ENCODE data around the gene SPOP.
A peak's percentile ranks its signal among the peaks of the same experiment; 100 is the strongest.
"Not testable (repeated sequence)": the region's sequence is repeated elsewhere in the genome, so short reads cannot be mapped to it uniquely, and the experiment has no call there.

SPOP gene

GRCh38 chr17:49677933-49678847, at the start of gene SPOP:
Gene SPOP (minus strand): TSS chr17:49678097. CDS start chr17:49622810, 55,287 bp downstream.
- peak; percentile 99 for DNase-seq

- no peak for DNase-seq
These were observed 49.5 kb upstream of the SPOP start for GRCh38 chr17:49727380-49727779.

GRCh38 chr17:49725452-49726130, 47.7 kb upstream of the SPOP start:
- DNase-seq = no peak

GRCh38 chr17:49724552-49724951, 46.7 kb upstream of the SPOP start:
- DNase-seq = not testable (repeated sequence)

- no peak for DNase-seq
These were observed 45.5 kb upstream of the SPOP start for GRCh38 chr17:49723423-49723822.

GRCh38 chr17:49722066-49722465, 44.2 kb upstream of the SPOP start:
- no peak for DNase-seq

GRCh38 chr17:49717371-49717861, 39.5 kb upstream of the SPOP start:
- no peak for DNase-seq

GRCh38 chr17:49716668-49717364, 38.9 kb upstream of the SPOP start:
- no peak for DNase-seq

GRCh38 chr17:49715717-49716279, 37.9 kb upstream of the SPOP start:
- no peak for DNase-seq

- no peak for DNase-seq
These were observed 37.3 kb upstream of the SPOP start for GRCh38 chr17:49715216-49715615.

- no peak for DNase-seq
These were observed 30.8 kb upstream of the SPOP start for GRCh38 chr17:49708515-49709183.

GRCh38 chr17:49707608-49708514, 30.0 kb upstream of the SPOP start, which contains the start of gene SLC35B1:
Gene SLC35B1 (minus strand): TSS chr17:49707964. CDS start chr17:49707833, 131 bp downstream.
- peak; percentile 99 for DNase-seq

GRCh38 chr17:49707246-49707607, 29.3 kb upstream of the SPOP start:
- DNase-seq = no peak

GRCh38 chr17:49705254-49705653, 27.4 kb upstream of the SPOP start:
- DNase-seq = no peak

- DNase-seq = peak; percentile 64
These were observed 25.8 kb upstream of the SPOP start for GRCh38 chr17:49703557-49704277.

GRCh38 chr17:49700960-49701359, 23.1 kb upstream of the SPOP start:
- DNase-seq = no peak

GRCh38 chr17:49699966-49700575, 22.2 kb upstream of the SPOP start:
- no peak for DNase-seq

GRCh38 chr17:49698005-49698404, 20.1 kb upstream of the SPOP start:
- no peak for DNase-seq

GRCh38 chr17:49696233-49696761, 18.4 kb upstream of the SPOP start:
- no peak for DNase-seq

Data from midbrain (tissue), 1 donor.